GM21528 (cell line): ENCODE measurements around the gene YY1AP1.
"Not testable (repeated sequence)": the region's sequence is repeated elsewhere in the genome, so short reads cannot be mapped to it uniquely, and the experiment has no call there.

Source experiments
- ATAC-seq: cut with Tn5 transposase; IDR thresholded peaks from one replicate; pipeline ENCODE4 v1.9.1; 2021; ENCODE audit warnings: mild to moderate bottlenecking, moderate library complexity; ENCODE audit not compliant: unreplicated experiment, low FRiP score

Gene YY1AP1, protein sequence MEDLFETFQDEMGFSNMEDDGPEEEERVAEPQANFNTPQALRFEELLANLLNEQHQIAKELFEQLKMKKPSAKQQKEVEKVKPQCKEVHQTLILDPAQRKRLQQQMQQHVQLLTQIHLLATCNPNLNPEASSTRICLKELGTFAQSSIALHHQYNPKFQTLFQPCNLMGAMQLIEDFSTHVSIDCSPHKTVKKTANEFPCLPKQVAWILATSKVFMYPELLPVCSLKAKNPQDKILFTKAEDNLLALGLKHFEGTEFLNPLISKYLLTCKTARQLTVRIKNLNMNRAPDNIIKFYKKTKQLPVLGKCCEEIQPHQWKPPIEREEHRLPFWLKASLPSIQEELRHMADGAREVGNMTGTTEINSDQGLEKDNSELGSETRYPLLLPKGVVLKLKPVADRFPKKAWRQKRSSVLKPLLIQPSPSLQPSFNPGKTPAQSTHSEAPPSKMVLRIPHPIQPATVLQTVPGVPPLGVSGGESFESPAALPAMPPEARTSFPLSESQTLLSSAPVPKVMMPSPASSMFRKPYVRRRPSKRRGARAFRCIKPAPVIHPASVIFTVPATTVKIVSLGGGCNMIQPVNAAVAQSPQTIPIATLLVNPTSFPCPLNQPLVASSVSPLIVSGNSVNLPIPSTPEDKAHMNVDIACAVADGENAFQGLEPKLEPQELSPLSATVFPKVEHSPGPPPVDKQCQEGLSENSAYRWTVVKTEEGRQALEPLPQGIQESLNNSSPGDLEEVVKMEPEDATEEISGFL

GRCh38 chr1:155688324-155689080 is at the start of gene YY1AP1:
YY1AP1 (minus strand) TSS chr1:155688774; CDS start chr1:155680436, 8,338 bp downstream.
- peak; percentile 79 for ATAC-seq

DNA sequence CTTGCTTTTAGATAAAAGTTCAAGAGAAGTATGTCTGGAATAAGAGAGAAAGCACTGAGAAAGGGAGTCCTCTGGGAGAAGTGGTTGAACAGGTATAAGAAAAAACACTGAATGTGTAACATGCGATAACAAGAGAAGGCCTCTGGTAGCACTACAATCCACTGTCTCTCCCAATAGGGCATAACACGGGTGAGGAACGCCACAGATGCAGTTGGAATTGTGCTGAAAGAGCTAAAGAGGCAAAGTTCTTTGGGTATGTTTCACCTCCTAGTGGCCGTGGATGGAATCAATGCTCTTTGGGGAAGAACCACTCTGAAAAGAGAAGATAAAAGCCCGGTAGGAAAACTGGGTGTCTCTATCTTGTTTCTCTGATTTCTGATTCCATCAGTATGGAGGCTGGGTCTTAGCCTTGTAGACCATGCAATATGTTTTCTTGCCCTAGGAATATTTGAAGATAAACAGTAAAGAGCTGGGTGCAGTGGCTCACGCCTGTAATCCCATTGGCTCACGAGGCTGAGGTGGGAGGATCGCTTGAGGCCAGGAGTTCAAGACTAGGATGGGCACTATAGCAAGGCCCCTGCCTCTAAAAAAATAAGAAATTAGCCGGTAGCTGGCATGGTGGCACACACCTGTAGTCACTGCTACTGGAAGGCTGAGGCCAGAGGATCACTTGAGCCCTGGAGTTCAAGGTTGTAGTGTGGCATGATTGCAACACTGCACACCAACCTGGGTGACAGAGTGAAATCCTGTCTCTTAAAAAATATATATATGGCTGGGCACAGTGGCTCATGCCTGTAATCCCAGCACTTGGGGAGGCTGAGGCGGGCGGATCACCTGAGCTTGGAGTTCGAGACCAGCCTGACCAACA is 40.7 kb upstream of the YY1AP1 start:
- ATAC-seq = no peak

DNA sequence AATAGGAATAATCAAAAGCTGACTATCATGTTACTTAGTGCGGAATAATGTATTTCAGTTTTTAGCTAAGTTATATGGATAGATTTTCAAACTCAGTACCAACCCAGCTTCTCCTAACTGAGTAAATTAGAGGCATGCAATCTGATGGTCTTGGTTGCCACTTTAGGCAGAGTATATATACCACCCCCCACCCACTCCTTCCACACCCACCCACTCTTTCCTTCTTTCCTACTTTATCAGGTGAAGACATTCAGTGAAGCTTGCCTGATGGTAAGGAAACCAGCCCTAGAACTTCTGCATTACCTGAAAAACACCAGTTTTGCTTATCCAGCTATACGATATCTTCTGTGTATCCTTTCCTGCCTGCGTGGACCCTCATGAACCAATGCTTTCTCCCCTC is 36.6 kb upstream of the YY1AP1 start:
- no peak for ATAC-seq

- ATAC-seq = no peak
These were observed 31.1 kb upstream of the YY1AP1 start for GRCh38 chr1:155719703-155720102.

DNA sequence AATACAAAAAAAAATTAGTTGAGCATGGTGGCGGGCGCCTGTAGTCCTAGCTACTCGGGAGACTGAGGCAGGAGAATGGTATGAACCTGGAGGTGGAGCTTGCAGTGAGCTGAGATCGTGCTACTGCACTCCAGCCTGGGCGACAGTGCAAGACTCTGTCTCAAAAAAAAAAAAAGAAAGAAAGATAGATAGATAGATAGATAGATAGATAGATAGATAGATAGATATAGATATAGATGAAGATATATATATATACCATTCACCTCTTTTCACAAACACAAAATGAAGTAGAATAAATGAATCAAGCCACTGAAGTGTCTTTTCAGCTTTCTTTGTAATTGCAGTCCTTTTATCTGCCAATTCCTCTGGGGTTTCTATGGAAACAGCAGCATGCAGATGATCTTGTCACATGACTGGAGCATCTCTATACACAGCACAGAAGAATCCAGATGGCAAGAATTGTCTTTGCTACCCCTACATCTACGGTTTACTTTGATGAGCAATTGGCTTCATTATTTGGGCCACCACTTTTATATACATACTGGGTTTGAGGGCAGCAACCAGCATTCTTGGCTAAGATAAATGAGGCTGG is 30.0 kb upstream of the YY1AP1 start:
- not testable (repeated sequence) for ATAC-seq

GRCh38 chr1:155717041-155717440 is 28.5 kb upstream of the YY1AP1 start:
- ATAC-seq = no peak

DNA sequence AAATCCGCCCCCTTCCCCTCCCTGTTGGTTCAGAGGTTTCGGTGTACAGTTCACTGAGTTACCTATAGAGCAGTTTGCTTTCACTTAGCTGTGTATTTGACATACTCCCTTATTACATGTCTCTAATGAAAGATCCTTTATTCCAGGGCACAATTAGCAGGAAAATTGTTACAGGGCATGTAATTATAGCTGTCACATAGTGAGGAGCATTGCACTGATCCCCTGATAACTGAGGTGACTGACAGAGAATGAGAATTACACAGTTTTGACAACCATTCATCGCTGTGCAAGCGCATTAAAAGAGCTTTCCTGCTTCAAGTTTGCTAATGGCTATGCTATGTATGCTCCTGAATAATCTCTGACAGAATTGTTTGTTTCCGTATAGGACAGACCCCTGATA is 27.2 kb upstream of the YY1AP1 start:
- no peak for ATAC-seq

DNA sequence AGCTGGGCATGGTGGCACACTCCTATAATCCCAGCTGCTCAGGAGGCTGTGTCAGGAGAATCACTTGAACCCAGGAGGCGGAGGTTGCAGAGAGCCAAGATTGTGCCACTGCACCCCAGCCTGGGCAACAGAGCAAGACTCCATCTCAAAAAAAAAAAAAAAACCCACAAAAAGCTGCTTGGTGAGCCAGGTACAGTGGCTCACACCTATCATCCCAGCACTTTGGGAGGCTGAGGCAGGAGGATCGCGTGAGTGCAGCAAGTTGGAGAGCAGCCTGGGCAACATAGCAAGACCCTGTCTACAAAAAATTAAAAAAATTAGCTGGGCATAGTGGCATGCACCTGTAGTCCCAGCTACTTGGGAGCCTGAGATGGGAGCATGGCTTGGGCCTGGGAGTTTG is 26.5 kb upstream of the YY1AP1 start:
- ATAC-seq = not testable (repeated sequence)

DNA sequence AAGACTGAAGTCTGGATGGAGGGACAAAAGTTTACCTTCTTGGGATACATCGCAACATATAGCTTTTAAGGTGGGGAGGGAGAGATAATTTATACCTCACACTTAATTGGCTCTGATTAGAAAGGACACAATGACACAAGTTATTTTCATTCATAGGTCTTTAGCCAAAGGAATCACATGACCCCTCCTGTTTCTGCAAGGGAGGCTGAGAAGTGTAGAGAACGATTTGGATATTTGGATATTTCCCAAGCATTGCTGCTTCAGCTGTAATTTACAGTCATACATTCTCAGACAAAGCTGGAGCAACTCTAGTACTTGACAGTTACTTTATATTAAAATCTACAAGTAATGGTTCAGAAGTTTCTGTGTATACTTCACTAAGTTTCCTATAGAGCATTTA is 24.5 kb upstream of the YY1AP1 start:
- no peak for ATAC-seq

GRCh38 chr1:155712636-155713035 is 24.1 kb upstream of the YY1AP1 start:
- ATAC-seq = not testable (repeated sequence)

GRCh38 chr1:155711457-155711856 is 22.9 kb upstream of the YY1AP1 start:
- ATAC-seq = not testable (repeated sequence)

- no peak for ATAC-seq
These were observed 20.8 kb upstream of the YY1AP1 start for GRCh38 chr1:155709391-155709790.

DNA sequence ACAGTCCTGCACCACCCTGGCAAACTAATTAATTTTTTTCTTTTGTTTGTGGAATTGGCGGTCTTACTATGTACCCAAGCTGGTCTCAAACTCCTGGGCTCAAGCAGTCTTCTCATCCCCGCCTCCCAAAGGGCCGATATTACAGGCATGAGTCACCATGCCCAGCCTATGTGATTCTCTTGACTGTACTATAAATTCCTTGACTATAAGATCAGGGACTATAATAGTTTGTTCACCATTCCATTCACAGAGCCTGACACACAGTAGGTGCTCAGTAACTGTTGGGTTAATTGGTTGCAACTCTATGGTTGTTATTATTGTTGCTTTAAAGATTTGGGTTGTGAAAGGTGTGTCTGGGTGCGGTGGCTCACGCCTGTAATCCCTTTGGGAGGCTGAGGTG is 17.6 kb upstream of the YY1AP1 start:
- ATAC-seq = no peak

DNA sequence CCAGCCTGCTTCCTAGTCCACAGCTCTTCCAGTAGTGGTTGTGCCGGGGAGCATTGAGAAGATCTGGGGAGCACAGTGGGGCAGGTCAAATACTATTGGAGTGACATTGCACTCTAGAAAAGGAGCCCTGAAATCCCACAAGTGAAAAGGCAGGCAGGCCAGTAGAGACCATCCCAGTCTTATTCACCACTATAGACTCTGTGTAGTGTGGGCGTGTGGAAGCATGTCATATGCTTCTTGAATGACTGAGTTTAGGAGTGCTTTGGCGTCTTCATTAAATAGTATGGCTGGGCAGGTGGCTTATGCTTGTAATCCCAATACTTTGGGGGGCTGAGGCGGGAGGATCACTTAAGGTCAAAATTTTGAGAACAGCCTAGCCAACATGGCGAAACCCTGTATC is 15.8 kb upstream of the YY1AP1 start:
- not testable (repeated sequence) for ATAC-seq

- no peak for ATAC-seq
These were observed 14.6 kb upstream of the YY1AP1 start for GRCh38 chr1:155703216-155703615.

- ATAC-seq = not testable (repeated sequence)
These were observed 13.1 kb upstream of the YY1AP1 start for GRCh38 chr1:155701675-155702074.

DNA sequence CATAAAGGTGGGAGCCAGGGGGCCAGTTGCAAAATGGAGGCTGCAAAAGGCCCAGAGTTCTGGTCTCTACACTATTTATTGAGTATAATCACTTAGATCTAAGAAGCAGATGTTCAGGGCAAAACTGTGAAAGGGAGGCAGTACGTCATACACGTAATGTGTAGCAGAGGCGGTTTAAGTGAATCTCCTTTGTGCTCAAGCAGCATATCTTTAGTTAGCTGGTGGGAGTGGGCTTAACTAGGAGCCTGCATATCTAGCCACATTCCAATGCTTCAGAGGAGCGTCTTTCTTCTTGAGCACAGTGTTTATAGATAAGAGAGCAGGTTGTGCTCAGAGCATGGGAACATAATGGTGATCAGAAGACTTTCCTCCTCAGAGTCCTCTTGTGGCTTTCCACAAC is 10.5 kb upstream of the YY1AP1 start:
- ATAC-seq = not testable (repeated sequence)

- ATAC-seq = no peak
These were observed 9.9 kb upstream of the YY1AP1 start for GRCh38 chr1:155698382-155699038.

DNA sequence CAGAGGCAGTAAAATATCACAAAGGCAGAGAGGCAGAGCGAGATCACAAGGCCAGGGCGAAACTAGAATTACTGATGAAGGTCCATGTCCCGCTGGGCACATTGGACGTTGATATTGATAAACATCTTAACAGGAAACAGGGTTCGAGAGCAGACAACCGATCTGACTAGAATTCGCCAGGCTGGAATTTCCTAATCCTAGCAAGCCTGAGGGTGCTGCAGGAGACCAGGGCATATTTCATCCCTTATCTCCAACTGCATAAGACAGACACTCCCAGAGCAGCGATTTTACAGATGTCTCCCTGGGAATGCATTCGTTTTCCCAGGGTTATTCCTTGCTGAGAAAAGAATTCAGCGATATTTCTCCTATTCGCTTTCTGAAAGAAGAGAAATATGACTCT is 9.0 kb upstream of the YY1AP1 start:
- ATAC-seq = not testable (repeated sequence)
